Ureter (tissue), 1 donor: ENCODE data around the gene SH2D3A. TPM values are rescaled to one million over a fixed set of nuclear protein-coding genes. Genes with fewer than 3 reads are reported as not detected.
A peak's percentile ranks its signal among the peaks of the same experiment; 100 is the strongest.
"Not testable (repeated sequence)": the region's sequence is repeated elsewhere in the genome, so short reads cannot be mapped to it uniquely, and the experiment has no call there.

Experiments
- DNase-seq: peaks from one replicate; pipeline ENCODE4 v3.0.0-alpha.2; 2020; ENCODE audit warnings: low spot score
- total RNA-seq: library from RNA; stranded (reverse); gene quantifications from one replicate; pipeline ENCODE4 v1.2.4, GENCODE V29; 2023
- donor health status: DM: yes; HTN: yes; CAD: no.

SH2D3A gene
- total RNA-seq, 1 donor from 2014 or later, result 68.7 TPM

DNA sequence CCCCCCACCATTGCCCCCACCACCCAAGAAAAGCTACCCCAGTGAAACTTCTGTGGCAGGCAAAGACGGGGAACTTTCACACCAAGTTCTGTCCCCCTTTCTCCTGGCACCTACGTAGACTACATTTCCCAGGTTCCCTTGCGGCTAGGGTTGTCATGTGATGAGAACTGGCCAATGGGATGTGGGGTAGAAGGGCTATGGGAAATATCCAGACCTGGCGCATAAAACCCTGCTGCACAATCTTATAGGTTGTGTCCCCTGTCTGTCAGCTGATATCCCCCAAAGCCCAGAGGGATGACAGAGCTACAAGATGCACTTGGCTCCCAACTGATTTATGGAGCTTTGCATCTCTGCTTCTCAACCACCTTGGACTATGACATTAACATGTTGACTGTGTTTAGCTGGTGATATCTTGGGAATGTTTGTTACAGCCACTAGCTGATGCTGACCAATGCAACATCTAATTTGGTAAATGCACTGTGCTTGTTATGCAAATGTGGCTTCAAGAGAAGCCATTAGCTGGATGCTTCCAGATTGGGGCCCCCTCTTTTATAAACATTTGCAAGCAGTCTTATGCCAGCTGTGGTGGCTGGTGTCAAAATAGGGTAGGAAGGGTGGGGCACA, 6.1 kb downstream of the SH2D3A start:
- DNase-seq, result no peak

GRCh38 chr19:6760606-6761005, 6.6 kb downstream of the SH2D3A start:
- DNase-seq, result no peak

- DNase-seq, result no peak
Observed at GRCh38 chr19:6754653-6755463, 12.4 kb downstream of the SH2D3A start.

GRCh38 chr19:6754136-6754535, 13.1 kb downstream of the SH2D3A start:
- DNase-seq, result no peak

- DNase-seq, result peak; percentile 81
Observed at GRCh38 chr19:6753178-6754031, 13.8 kb downstream of the SH2D3A start.

GRCh38 chr19:6752256-6753177, 14.7 kb downstream of the SH2D3A start:
- DNase-seq, result no peak

DNA sequence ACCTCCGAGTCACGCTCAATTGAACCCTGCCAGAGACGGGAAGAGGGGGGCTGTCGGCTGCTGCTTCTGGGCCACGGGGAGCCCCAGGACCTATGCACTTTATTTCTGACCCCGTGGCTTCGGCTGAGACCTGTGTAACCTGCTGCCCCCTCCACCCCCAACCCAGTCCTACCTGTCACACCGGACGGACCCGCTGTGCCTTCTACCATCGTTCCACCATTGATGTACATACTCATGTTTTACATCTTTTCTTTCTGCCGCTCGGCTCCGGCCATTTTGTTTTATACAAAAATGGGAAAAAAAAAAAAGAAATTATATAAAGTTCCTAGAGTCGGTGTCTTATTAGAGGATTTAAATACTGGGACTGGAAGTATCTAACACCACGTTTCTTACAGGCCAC, 16.0 kb downstream of the SH2D3A start:
- DNase-seq, result no peak

- DNase-seq, result peak; percentile 61
Observed at GRCh38 chr19:6750062-6750461, 17.2 kb downstream of the SH2D3A start.

DNA sequence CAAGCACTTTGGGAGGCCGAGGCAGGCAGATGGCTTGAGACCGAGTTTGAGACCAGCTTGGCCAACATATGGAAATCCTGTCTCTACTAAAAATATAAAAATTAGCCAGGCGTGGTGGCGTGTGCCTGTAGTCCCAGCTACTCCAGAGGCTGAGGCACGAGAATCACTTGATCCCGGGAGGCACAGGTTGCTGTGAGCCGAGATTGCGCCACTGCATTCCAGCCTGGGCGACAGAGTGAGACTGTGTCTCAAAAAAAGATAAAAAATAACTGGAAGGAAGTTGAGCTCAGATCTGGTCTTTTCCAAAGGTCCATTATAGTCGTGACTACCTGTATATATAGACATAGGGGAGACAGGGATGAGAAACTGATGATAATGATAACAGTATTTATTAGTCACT, 18.7 kb downstream of the SH2D3A start:
- not testable (repeated sequence) for DNase-seq

DNA sequence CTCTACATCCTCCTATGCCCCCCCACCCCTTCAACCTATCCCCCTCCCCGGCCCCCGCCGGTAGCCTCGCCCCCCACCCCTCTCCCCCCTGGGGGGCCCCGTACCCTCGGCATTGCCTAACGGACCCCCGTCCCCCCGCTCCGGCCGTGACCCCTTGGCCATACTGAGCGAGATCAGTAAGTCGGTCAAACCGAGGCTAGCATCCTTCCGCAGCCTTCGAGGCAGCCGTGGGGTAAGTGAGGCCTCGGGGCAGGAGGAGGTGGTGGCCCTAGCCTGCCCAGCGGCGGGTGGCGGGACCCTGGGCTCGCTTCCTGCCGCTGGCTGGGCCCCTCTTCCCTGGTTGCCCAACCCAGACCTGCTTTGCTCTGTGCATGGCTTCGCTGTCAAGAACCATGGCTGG, 21.3 kb downstream of the SH2D3A start:
- no peak for DNase-seq

DNA sequence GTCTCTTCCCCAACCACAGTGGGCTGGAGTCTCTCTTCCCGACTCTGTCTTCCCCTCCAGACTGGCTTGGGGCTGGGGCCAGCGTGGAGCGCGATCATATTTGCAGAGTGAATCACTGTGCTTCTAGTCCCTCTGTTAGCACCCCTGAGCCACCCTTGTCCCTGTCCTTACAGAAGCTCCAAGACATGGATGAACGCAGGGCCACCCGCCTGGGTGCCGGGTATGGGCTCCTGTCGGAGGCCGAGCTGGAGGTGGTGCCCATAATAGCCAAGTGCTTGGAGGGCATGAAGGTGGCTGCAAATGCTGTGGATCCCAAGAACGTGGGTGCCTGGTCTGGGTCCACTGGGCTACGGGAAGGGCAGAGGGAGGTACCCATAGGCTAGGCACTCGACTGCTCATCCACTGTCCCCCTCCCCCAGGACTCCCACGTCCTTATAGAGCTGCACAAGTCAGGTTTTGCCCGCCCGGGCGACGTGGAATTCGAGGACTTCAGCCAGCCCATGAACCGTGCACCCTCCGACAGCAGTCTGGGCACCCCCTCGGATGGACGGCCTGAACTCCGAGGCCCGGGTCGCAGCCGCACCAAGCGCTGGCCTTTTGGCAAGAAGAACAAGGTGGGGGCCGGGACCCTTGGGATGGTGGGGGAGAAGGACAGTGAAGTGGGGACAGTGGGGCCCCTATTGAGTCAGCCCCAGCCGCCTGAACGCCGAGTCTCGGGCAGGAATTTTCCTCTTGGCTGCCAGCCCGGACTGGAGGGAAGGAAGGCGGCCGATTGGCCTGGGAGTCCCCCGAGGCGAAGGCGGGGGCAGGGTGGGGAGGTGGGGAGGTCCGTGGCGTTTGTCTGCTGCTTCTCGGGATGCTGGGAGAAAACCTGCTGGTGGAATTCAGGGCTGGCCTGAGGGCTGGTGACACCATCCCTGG, 22.6 kb downstream of the SH2D3A start:
- peak; percentile 95 for DNase-seq

GRCh38 chr19:6743714-6744380, 23.4 kb downstream of the SH2D3A start:
- DNase-seq, result peak; percentile 51

DNA sequence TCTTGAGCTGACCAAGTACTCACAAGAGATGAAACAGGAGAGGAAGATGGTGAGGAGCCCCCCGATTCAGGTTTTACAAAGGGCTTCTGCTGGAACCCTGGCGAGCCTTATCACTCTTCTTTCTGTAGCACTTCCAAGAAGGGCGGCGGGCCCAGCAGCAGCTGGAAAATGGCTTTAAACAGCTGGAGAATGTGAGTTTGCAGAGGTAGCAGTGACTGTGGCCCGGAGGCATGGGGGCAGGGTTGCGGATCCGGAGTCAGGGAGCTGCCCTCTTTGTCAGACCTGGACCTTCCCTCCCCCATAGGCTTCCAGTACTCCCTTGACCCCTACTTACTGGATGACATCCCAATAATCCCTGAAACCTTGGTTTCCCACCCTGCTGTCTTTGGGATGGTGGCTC, 24.2 kb downstream of the SH2D3A start:
- no peak for DNase-seq

GRCh38 chr19:6740589-6741343, 26.5 kb downstream of the SH2D3A start:
- peak; percentile 78 for DNase-seq

- DNase-seq, result peak; percentile 57
Observed at GRCh38 chr19:6739883-6740588, 27.2 kb downstream of the SH2D3A start.

DNA sequence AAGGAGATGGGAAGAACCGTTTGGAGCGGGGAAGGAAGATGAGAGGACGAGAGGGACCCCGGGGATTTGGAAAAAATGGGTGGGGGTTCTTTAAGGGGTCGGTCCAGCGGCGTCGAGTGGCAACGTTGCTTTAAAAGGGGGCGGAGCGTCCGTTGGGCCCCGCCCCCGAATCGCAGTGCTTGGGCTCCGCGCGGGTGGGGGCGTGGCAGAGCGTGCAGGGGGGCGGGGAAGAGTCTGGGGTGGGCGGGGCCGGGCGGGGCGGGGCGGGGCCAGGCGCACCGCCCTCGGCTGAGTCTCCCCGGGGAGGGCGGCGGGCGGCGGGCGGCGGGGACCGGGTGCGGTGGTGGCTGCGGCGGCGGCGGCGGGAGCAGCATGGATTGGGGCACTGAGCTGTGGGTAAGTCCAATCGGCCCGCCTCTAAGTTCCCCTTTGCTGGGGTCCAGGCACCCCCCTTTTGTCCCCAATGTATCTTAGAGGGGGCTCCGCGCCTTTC, 27.8 kb downstream of the SH2D3A start, which contains the start of gene TRIP10:
Gene TRIP10 (plus strand): TSS at position 291 of the 493 bp plus-strand sequence. CDS start 82 bp downstream, at position 373.
- peak; percentile 88 for DNase-seq

DNA sequence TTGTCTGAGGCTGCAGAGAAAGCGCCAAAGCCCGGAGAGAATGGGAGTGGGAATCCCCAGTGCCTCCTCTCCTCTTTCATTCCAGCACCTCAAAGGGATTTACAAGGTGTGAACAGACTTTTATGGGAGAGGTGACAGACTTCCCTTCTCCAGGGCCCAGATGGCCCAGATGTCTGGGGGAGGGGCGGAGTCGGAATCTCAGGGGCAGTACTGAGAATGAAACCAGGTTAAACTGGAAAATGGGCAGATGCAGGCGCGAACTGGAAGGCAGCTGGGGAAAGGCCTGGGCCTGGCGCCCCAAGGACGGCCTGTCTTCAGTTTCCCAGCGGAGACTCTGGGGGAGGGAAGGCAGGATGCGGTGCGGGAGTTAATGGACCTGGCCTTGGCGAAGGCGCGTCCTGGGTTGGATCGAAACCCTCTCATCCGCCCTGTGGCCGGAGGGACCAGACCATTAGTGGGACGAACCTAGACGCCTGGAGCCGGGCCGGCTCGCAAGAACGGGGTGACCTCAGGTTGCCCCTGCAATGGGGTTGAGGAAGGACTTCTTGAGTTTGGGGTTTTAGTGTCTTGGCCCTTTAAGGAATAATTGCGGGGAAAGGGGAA, 28.3 kb downstream of the SH2D3A start:
- peak; percentile 74 for DNase-seq
